ENCODE measurements around the gene KRTAP2-1. TPM values are rescaled to one million over a fixed set of nuclear protein-coding genes. Genes with fewer than 3 reads are reported as not detected.
"Not testable (repeated sequence)": the region's sequence is repeated elsewhere in the genome, so short reads cannot be mapped to it uniquely, and the experiment has no call there.

KRTAP2-1 gene
- total RNA-seq, 1 experiment from 2014 or later, result not detected

DNA sequence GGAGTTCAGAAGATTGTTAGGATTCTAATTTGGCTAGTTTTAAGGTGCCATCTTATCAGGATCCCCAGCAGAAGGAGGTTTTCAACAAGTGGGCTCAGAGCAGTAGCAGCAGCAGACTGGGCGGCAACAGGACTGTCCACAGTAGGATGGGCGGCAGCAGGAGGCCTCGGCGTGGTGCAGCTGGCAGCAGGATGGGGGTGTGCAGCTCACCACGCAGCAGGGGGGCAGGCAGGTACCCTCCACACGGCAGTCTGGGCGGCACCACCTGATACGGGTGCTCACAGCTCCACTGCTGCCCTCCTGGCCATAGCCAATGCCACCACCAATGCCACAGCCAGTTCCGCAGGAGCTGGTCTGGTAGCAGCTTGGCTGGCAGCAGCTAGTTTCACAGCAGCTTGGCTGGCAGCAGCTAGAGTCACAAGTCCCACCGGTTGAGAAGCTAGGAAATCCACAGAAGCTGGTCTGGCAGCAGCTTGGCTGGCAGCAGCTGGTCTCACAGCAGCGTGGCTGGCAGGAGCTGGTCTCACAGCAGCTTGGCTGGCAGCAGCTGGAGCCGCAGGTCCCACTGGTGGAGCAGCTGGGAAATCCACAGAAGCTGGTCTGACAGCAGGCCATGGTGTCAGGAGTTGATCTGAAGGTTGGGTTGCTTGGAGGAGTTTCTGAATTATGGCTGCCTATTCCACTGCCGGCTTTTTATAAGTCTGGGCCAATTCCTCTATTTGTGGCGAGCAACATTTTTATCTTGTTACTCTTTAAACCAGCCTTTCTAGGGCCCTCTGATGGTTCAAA lies 6.1 kb downstream of the KRTAP2-1 start, which contains the start of gene KRTAP1-1:
TSS of gene KRTAP1-1 (minus strand) at position 668 of the 789 bp plus-strand sequence. CDS start at position 615, 53 bp downstream.
- H3K27me3 ChIP-seq (ENCODE audit: insufficient read depth, low read length); H3K79me2 ChIP-seq (ENCODE audit: insufficient read depth, low read length); H3K4me2 ChIP-seq (ENCODE audit: low read length); DNase-seq (ENCODE audit: low read depth, low spot score); BruUV-seq (replicated peaks); H3K4me3 ChIP-seq (replicated peaks in 1 of 2; ENCODE audit: low read depth in 1 of 2, low read length in 2 of 2); H3K27ac ChIP-seq (ENCODE audit: low read depth, low read length); CTCF ChIA-PET; POLR2A ChIA-PET; H4K20me1 ChIP-seq (ENCODE audit: insufficient read depth); ATAC-seq; H3K9ac ChIP-seq (ENCODE audit: low read length); intact Hi-C loops (cut with micrococcal nuclease); RAD21 ChIA-PET (ENCODE audit: low non-redundant PET in 1 of 2, low total read pairs in 2 of 2, uncharacterized antibody in 2 of 2, unreplicated experiment in 2 of 2); H3K9me2 ChIP-seq (ENCODE audit: insufficient read depth): not testable (repeated sequence)
- peak; percentile 17; the same call in 1 of the 2 replicates for TF ChIP-seq RAD21 (IDR thresholded peaks at IDR 0.05; ENCODE audit: low read depth)
- Histone ChIP-seq H3K9me3 (ENCODE audit: control insufficient read depth in 1 of 2, insufficient read depth in 1 of 2, low read depth in 1 of 2, low read length in 2 of 2) (peaks cover 0 to 12% of the 10 kb centered on the region in 2 experiments; a peak in 1 of 4 replicates), H2AFZ (ENCODE audit: low read depth, low read length, poor library complexity, severe bottlenecking) (peak within 1 kb of the TSS; percentile 35), H3K4me1 (ENCODE audit: control insufficient read depth in 1 of 2, insufficient read depth in 2 of 2, low read length in 2 of 2) (peaks cover 15 to 16% of the 10 kb centered on the region in 2 experiments; a peak in 2 of 4 replicates), H3K36me3 (ENCODE audit: control insufficient read depth in 1 of 2, insufficient read depth in 2 of 2, low read length in 2 of 2) (peaks cover 0 to 11% of the 10 kb centered on the region in 2 experiments; a peak in 1 of 4 replicates)

DNA sequence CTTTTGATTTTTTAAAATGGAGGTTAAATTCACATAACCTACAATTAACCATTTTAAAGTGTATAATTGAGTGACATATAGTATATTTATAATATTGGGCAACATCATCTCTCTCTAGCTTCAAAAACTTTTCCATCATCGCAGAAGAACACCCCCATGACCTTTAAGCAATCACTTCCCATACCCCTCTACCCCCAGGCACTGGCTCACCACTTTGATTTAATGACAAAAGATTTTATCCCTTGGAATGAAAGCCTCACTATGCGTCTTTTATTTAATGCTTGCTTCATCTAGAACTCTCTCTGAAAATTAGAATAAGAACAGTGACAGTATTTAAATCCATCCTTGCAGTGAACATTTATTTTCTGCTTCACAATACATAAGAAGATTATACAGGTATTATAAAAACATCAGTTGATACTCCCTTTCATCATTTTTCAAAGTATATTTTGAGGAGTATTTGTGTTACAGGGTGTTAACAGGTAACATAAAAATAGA lies 9.2 kb downstream of the KRTAP2-1 start:
- Histone ChIP-seq H4K20me1 (ENCODE audit: insufficient read depth) (no peaks in the 10 kb centered on the region), H3K4me3 (replicated peaks in 1 of 2; ENCODE audit: low read depth in 1 of 2, low read length in 2 of 2) (no peak overlapping the region), H3K4me1 (ENCODE audit: control insufficient read depth in 1 of 2, insufficient read depth in 2 of 2, low read length in 2 of 2) (peaks cover 15 to 18% of the 10 kb centered on the region in 2 experiments; a peak in 2 of 4 replicates), H3K36me3 (ENCODE audit: control insufficient read depth in 1 of 2, insufficient read depth in 2 of 2, low read length in 2 of 2) (peaks cover 0 to 5% of the 10 kb centered on the region in 2 experiments; a peak in 1 of 4 replicates), H3K79me2 (ENCODE audit: insufficient read depth, low read length) (no peaks in the 10 kb centered on the region), H3K9ac (ENCODE audit: low read length) (no peak overlapping the region), H3K9me2 (ENCODE audit: insufficient read depth) (no peaks in the 10 kb centered on the region), H3K27ac (ENCODE audit: low read depth, low read length) (no peak overlapping the region), H3K9me3 (ENCODE audit: control insufficient read depth in 1 of 2, insufficient read depth in 1 of 2, low read depth in 1 of 2, low read length in 2 of 2) (0 out of 4 replicates have a peak, but pooled peaks cover 0 to 12% of the 10 kb centered on the region in 2 experiments), H2AFZ (ENCODE audit: low read depth, low read length, poor library complexity, severe bottlenecking) (no peak overlapping the region), H3K27me3 (ENCODE audit: insufficient read depth, low read length) (no peaks in the 10 kb centered on the region), H3K4me2 (ENCODE audit: low read length) (no peak overlapping the region)
- ATAC-seq, result no peak
- no TSS peak for BruUV-seq (replicated peaks)
- DNase-seq (ENCODE audit: low read depth, low spot score), result no peak
- TF ChIP-seq ELF1 (IDR thresholded peaks at IDR 0.05; ENCODE audit: borderline replicate concordance, low read depth), result no peak
- TF ChIP-seq, protein P1, sequence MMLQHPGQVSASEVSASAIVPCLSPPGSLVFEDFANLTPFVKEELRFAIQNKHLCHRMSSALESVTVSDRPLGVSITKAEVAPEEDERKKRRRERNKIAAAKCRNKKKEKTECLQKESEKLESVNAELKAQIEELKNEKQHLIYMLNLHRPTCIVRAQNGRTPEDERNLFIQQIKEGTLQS (IDR thresholded peaks at IDR 0.05), result no peak
- TF ChIP-seq SRF (IDR thresholded peaks at IDR 0.05; ENCODE audit: low read depth), result no peak
- TF ChIP-seq, protein P2, sequence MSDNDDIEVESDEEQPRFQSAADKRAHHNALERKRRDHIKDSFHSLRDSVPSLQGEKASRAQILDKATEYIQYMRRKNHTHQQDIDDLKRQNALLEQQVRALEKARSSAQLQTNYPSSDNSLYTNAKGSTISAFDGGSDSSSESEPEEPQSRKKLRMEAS (IDR thresholded peaks at IDR 0.05), result no peak
- no peak for TF ChIP-seq SIN3A (IDR thresholded peaks at IDR 0.05; ENCODE audit: low read depth)
- TF ChIP-seq EGR1 (IDR thresholded peaks at IDR 0.05; ENCODE audit: low read depth), result no peak
- TF ChIP-seq, protein P3, sequence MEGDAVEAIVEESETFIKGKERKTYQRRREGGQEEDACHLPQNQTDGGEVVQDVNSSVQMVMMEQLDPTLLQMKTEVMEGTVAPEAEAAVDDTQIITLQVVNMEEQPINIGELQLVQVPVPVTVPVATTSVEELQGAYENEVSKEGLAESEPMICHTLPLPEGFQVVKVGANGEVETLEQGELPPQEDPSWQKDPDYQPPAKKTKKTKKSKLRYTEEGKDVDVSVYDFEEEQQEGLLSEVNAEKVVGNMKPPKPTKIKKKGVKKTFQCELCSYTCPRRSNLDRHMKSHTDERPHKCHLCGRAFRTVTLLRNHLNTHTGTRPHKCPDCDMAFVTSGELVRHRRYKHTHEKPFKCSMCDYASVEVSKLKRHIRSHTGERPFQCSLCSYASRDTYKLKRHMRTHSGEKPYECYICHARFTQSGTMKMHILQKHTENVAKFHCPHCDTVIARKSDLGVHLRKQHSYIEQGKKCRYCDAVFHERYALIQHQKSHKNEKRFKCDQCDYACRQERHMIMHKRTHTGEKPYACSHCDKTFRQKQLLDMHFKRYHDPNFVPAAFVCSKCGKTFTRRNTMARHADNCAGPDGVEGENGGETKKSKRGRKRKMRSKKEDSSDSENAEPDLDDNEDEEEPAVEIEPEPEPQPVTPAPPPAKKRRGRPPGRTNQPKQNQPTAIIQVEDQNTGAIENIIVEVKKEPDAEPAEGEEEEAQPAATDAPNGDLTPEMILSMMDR (IDR thresholded peaks at IDR 0.05 in 2 of 3, conservative IDR thresholded peaks at IDR 0.05 in 1 of 3; ENCODE audit: borderline replicate concordance in 1 of 3, insufficient read depth in 1 of 3, low read depth in 2 of 3, low read length in 2 of 3), result no peak
- no peak for TF ChIP-seq YY1 (IDR thresholded peaks at IDR 0.05; ENCODE audit: extremely low read depth, insufficient replicate concordance, low read depth, low read length)
- ChIA-PET POLR2A (no interaction called here), CTCF (no interaction called here), RAD21 (ENCODE audit: low non-redundant PET in 1 of 2, low total read pairs in 2 of 2, uncharacterized antibody in 2 of 2, unreplicated experiment in 2 of 2) (no interaction called here)
- intact Hi-C loops (cut with micrococcal nuclease), result no loop called here

DNA sequence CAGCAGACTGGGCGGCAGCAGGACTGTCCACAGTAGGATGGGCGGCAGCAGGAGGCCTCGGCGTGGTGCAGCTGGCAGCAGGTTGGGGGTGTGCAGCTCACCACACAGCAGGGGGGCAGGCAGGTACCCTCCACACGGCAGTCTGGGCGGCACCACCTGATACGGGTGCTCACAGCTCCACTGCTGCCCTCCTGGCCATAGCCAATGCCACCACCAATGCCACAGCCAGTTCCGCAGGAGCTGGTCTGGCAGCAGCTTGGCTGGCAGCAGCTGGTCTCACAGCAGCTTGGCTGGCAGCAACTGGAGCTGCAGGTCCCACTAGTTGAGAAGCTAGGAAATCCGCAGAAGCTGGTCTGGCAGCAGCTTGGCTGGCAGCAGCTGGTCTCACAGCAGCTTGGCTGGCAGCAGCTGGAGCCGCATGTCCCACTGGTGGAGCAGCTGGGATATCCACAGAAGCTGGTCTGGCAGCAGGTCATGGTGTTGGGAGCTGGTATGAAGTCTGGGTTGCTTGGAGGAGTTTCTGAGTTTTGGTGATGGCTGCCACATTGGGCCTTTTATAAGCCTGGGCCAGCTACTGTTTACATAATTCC lies 12.7 kb downstream of the KRTAP2-1 start, which contains the start of gene KRTAP1-3:
TSS of gene KRTAP1-3 (minus strand) at position 529 of the 590 bp plus-strand sequence. CDS start at position 476, 53 bp downstream.
- H3K9ac ChIP-seq (ENCODE audit: low read length); H2AFZ ChIP-seq (ENCODE audit: low read depth, low read length, poor library complexity, severe bottlenecking); H3K36me3 ChIP-seq (ENCODE audit: control insufficient read depth in 1 of 2, insufficient read depth in 2 of 2, low read length in 2 of 2); H3K4me2 ChIP-seq (ENCODE audit: low read length); BruUV-seq (replicated peaks); H3K27me3 ChIP-seq (ENCODE audit: insufficient read depth, low read length); H3K9me3 ChIP-seq (ENCODE audit: control insufficient read depth in 1 of 2, insufficient read depth in 1 of 2, low read depth in 1 of 2, low read length in 2 of 2); CTCF ChIA-PET; H3K9me2 ChIP-seq (ENCODE audit: insufficient read depth); POLR2A ChIA-PET; ATAC-seq; intact Hi-C loops (cut with micrococcal nuclease); DNase-seq (ENCODE audit: low read depth, low spot score); H4K20me1 ChIP-seq (ENCODE audit: insufficient read depth); H3K4me3 ChIP-seq (replicated peaks in 1 of 2; ENCODE audit: low read depth in 1 of 2, low read length in 2 of 2); RAD21 ChIA-PET (ENCODE audit: low non-redundant PET in 1 of 2, low total read pairs in 2 of 2, uncharacterized antibody in 2 of 2, unreplicated experiment in 2 of 2); H3K79me2 ChIP-seq (ENCODE audit: insufficient read depth, low read length); H3K27ac ChIP-seq (ENCODE audit: low read depth, low read length): not testable (repeated sequence)
- H3K4me1 ChIP-seq (ENCODE audit: control insufficient read depth in 1 of 2, insufficient read depth in 2 of 2, low read length in 2 of 2), result peaks cover 7 to 10% of the 10 kb centered on the region in 2 experiments; a peak in 2 of 4 replicates

All from HCT116 (cell line).